GM12874 (cell line): ENCODE results near the gene SMARCB1.
A peak's percentile ranks its signal among the peaks of the same experiment; 100 is the strongest.

Experiments
- CTCF ChIP-seq: IDR thresholded peaks from 2 replicates; pipeline ENCODE4 v1.5.1; 2011; ENCODE audit warnings: low read depth, mild to moderate bottlenecking, control low read depth, low read length, moderate library complexity; ENCODE audit not compliant: insufficient read depth

SMARCB1 gene

DNA sequence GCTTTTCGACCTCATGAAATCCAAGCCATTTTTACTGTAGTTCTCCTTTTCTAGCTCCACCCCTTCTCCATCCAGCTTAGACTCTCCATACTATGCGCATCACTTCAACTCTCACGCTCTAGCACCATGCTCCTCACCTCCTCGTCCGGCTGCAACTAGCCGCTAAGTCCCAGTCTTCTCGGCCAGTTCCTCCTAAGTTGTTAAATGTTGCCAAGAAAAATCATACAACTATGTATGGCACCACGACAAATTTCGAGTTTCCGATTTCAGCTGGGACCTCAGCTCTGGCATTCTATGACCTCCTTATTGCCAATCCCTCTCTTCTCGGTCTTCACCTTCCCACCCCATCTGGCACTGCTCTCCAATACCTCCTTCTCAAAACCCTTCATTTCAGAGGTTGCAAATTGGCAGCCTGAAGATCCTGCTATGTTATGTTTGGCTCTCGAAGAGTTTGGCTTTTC lies 36.9 kb upstream of the SMARCB1 start:
- TF ChIP-seq CTCF: no peak

- TF ChIP-seq CTCF: no peak
These were observed 36.4 kb upstream of the SMARCB1 start for GRCh38 chr22:23750367-23750713.

- TF ChIP-seq CTCF: peak; percentile 50
These were observed 35.9 kb upstream of the SMARCB1 start, which contains the start of gene ZNF70 for GRCh38 chr22:23750714-23751440. ZNF70 (minus strand) TSS chr22:23751112; CDS start chr22:23745140, 5,972 bp downstream.

DNA sequence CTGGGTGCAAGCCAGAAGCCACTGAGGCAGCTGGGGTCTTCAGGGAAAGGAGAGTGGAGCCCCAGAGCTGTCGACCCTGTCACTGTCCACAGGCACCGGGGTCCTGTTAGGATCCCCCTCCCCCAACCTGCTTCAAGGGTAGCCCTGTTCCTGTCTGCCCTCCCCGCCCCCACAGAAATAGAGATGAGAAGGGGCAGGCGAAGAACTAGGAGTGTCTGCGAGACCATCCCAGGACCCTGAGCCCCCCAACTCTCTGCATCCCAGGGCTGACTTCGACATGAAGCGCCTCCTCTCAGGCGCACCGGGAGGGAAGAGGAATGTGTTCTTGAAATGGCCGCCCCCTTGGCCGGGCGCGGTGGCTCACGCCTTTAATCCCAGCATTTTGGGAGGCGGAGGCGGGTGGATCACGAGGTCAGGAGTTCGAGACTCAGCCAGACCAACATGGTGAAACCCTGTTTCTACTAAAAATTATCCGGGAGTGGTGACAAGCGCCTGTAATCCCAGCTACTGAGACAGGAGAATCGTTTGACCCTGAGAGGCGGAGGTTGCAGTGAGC lies 35.2 kb upstream of the SMARCB1 start:
- no peak for TF ChIP-seq CTCF

DNA sequence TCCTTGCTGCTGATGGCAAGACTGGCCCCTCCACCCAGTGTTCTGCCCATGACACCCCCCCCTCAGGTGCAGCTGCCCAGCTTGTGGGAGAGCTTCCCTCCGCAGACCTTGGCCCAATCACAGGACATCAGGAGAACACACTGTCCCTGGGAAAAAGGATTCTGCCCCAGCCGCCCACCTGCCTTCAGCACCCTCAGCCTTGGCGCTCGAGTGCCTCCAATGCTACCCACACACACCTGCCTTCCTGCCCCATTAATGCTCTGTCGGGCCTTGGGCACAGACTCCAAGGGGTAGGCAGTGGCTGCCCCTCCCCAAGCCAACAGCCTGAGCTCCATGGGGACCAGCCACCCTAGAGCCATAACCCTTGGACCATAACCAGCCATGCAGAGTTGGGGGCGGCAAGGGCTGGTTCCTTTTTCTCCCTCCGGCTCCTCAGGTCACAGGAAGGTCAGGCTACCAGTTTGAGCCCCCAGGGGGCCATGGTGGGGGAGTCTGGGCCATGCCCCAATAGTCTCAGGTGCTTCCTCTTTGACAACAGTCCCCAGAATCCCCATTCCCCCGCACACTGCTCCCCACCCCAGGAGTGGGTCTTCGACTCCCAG lies 34.6 kb upstream of the SMARCB1 start:
- no peak for TF ChIP-seq CTCF

GRCh38 chr22:23752750-23753149 lies 34.0 kb upstream of the SMARCB1 start:
- no peak for TF ChIP-seq CTCF

DNA sequence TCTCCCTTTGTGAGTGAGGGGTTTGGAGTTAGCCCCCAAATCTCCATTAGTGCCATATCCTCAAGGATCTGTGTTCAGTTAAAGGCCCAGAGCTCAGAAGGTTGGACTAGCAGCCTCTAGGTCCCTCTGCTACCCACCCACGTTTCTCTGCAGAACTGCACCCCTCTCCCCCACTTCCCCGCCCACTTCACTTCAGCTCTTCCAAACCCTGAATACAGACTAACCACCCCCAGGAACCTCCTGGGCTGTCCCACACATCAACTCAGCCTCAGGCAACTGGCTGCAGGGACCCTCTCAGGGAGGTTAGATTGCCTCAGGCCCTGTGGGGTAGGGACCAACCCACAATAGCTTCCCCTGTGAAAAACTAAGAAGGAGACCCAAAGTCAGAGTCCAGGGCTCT lies 33.4 kb upstream of the SMARCB1 start:
- no peak for TF ChIP-seq CTCF
